Lower leg skin (tissue), 4 donors: ENCODE measurements around the gene FNIP2. TPM values are rescaled to one million over a fixed set of nuclear protein-coding genes. Genes with fewer than 3 reads are reported as not detected.
"Not testable (repeated sequence)": the region's sequence is repeated elsewhere in the genome, so short reads cannot be mapped to it uniquely, and the experiment has no call there.

Experiments
- DNase-seq, 2 donors: peaks; one replicate each; pipeline ENCODE4 v3.0.0-alpha.2; 2019; ENCODE audit warnings: low spot score in 2 of 2
- H3K4me3 ChIP-seq: fragments of 200-600 bp; sonication (generic); 2 replicates; pipeline ENCODE4 v1.5.1; 2017; ENCODE audit warnings: mild to moderate bottlenecking, low read depth; ENCODE audit not compliant: poor library complexity, severe bottlenecking
- POLR2A ChIP-seq, 2 donors: fragments of 450-650 bp; IDR thresholded peaks; one replicate each; pipeline ENCODE4 v1.6.1; 2016 to 2017; ENCODE audit warnings: antibody characterized with exemption in 2 of 2, mild to moderate bottlenecking in 1 of 2, moderate library complexity in 1 of 2
- WGBS, 2 donors: methylation state at CpG; one replicate each; pipeline ENCODE4 v1.1.5; 2018; 5-methylcytosine and 5-hydroxymethylcytosine counted together
- intact Hi-C: fragments of 100-400 bp; cut with DNase I; formaldehyde crosslinking; loops from one replicate; pipeline ENCODE4 v1.15.0; 2023; ENCODE audit warnings: low total_unique reads
- total RNA-seq, 4 donors: library from RNA; depleted of rRNA; stranded (reverse); fragments of >200 nt; gene quantifications; one replicate each; pipeline ENCODE4 v1.1.0, GENCODE V29; 2016
- TF ChIP-seq, protein P1 (sequence below), 3 donors: fragments of 450-650 bp; IDR thresholded peaks; one replicate each; pipeline ENCODE4 v1.5.1; 2016; ENCODE audit warnings: antibody characterized with exemption in 3 of 3, mild to moderate bottlenecking in 3 of 3, moderate library complexity in 2 of 3

Gene FNIP2
- total RNA-seq, 4 donors from 2014 or later: 20.5 to 47.5 (median 38.8) TPM

DNA sequence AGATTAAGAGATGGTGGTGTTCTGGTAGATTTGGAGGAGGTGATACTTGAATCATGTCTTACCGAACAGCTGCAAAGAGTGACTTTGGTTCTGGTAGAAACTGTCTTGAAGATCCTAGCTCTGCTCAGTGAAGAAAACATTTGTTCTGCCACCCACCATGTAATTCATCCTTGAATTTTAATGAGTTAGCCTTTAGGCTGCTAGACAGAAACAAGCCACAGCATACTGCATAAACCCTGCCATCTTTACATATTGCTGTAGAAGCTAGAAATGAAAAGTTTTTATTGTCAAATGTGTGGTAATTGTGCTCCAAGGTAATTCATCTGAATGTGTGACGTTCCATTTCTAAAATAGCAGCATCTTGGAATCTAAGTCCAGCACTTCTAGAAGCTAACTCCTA lies 173.1 kb downstream of the FNIP2 start:
- 45 to 81% methylated on average over 2 of the region's 2 CpGs for WGBS, 2 donors
- TF ChIP-seq, protein P1, sequence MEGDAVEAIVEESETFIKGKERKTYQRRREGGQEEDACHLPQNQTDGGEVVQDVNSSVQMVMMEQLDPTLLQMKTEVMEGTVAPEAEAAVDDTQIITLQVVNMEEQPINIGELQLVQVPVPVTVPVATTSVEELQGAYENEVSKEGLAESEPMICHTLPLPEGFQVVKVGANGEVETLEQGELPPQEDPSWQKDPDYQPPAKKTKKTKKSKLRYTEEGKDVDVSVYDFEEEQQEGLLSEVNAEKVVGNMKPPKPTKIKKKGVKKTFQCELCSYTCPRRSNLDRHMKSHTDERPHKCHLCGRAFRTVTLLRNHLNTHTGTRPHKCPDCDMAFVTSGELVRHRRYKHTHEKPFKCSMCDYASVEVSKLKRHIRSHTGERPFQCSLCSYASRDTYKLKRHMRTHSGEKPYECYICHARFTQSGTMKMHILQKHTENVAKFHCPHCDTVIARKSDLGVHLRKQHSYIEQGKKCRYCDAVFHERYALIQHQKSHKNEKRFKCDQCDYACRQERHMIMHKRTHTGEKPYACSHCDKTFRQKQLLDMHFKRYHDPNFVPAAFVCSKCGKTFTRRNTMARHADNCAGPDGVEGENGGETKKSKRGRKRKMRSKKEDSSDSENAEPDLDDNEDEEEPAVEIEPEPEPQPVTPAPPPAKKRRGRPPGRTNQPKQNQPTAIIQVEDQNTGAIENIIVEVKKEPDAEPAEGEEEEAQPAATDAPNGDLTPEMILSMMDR (IDR thresholded peaks at IDR 0.05): no peak
- TF ChIP-seq POLR2A (IDR thresholded peaks at IDR 0.05): no peak
- intact Hi-C loops: no loop called here
- no peak overlapping the region for H3K4me3 ChIP-seq
- no peak for DNase-seq

DNA sequence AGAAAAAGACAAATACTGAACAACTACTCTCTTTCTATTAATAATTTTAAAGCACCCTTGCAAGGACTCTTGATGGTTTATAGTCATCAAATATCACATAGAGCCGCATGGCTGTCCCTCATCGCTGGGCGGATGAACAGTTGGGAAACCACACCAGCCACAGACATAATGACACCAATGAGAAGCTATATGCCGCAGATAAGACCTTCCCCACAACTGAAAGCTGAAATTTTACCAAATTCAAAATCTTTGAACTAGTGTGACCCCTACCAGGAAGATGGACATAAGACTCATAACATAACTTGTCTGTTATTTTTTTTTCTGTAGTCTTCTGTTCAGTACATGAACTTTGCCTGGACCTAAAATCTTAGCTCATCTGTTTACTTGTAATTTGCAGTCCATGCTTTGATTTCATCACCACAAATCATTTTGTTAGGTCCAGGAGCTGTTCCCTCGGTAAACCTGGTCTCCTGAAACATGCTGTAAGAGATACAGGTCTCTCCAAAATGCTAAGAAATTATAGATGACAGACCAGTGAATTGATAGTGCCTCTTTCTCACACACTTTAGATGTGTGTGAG lies 176.8 kb downstream of the FNIP2 start:
- DNase-seq: no peak
- H3K4me3 ChIP-seq: no peak overlapping the region
- intact Hi-C loops: no loop called here
- 77 to 81% methylated on average over 5 of the region's 5 CpGs for WGBS, 2 donors
- TF ChIP-seq POLR2A (IDR thresholded peaks at IDR 0.05): no peak
- TF ChIP-seq, protein P1 (IDR thresholded peaks at IDR 0.05): no peak

DNA sequence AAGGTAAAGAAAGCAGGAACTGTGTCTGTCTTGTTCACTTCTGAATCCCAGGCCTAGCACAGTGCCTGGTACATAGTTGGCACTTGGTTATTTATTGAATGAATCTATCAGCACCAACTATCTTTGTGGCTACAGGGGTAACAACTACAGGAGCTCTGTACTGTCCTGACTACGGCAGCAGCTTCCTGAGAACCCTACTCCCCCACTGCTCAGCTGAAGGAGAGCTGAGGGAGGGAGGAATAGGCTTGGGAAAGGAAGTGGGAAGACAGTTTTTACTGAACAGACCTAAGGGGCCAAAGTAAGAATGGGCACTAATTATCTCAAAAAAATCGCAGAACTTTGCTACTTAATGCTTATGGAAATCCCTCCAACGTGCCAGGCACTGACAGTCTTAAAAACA lies 178.0 kb downstream of the FNIP2 start:
- DNase-seq: no peak
- no peak overlapping the region for H3K4me3 ChIP-seq
- WGBS, 2 donors: 85 to 89% methylated on average over 3 of the region's 3 CpGs
- TF ChIP-seq, protein P1 (IDR thresholded peaks at IDR 0.05): no peak
- TF ChIP-seq POLR2A (IDR thresholded peaks at IDR 0.05): no peak
- intact Hi-C loops: no loop called here

DNA sequence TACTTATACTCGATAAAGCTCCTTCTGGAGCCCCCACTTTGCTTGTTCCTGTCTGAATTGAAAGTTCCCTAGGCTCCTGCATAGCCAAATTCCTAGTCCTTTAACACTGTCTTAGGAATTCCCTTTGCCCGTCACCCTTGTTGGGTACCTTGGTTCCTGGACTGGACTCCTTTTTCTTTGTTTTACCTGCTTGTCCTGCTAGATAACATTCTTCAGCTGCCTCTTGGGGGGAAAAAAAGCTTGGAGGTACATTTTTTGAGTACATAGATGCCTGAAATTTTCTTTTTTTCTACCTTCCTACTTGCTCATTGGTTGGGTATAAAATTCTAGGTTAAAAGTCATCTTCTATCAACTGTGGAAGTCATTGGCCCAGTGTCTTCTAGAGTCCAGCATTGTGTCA lies 179.2 kb downstream of the FNIP2 start:
- 93 to 95% methylated on average over 2 of the region's 2 CpGs for WGBS, 2 donors
- no peak for DNase-seq
- no peak overlapping the region for H3K4me3 ChIP-seq
- no peak for TF ChIP-seq POLR2A (IDR thresholded peaks at IDR 0.05)
- TF ChIP-seq, protein P1 (IDR thresholded peaks at IDR 0.05): no peak
- intact Hi-C loops: no loop called here

DNA sequence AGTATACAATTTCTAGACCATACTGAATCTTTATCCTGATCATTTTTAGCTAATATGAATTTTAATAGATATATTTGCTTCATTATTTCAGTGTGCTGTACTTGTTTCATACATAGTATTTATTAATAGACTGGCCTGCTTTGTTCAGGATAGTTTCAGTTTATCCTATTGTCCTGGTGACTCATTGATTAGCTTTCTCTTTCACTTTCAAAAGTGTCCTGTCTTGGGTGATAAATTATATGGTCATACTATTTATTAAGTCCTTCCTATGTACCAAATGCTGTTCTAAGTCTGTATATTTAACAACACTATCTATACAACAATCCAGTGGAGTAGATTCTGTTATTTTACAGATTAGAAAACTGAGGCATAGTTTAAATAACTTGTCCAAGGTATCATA lies 180.3 kb downstream of the FNIP2 start:
- TF ChIP-seq, protein P1 (IDR thresholded peaks at IDR 0.05): no peak
- no peak for DNase-seq
- intact Hi-C loops: no loop called here
- H3K4me3 ChIP-seq: no peak overlapping the region

DNA sequence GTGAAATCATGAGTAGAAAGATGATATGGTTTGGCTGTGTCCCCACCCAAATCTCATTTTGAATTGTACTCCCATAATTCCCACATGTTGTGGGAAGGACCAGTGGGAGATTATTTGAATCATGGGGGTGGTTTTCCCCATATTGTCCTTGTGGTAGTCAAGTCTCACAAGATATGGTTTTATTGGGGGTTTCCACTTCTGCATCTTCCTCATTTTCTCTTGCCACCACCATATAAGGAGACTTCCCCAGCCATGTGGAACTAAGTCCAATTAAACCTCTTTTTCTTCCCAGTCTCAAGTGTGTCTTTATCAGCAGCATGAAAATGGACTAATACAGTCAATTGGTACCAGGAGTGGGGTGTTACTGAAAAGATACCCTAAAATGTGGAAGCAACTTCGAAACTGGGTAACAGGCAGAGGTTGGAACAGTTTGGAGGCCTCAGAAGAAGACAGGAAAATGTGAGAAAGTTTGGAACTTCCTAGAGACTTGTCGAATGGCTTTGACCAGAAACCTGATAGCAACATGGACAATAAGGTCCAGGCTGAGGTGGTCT lies 183.5 kb downstream of the FNIP2 start:
- WGBS, 2 donors: 91 to 96% methylated on average over 2 of the region's 2 CpGs
- DNase-seq, H3K4me3 ChIP-seq, intact Hi-C loops: not testable (repeated sequence)

DNA sequence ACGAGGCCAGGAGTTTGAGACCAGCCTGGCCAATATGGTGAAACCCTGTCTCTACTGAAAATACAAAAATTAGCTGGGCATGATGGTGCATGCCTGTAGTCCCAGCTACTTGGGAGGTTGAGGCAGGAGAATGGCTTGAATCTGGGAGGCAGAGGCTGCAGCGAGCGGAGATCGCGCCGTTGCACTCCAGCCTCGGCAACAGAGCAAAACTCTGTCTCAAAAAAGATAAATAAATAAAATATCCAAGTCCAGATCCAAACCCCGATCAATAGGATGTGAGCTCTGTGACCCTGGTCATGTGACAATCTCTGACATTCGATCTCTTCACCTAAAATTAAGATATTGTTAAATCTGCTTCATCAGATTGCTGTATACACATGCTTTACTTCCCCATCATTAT lies 187.5 kb downstream of the FNIP2 start:
- 86 to 96% methylated on average over 9 of the region's 9 CpGs for WGBS, 2 donors
- H3K4me3 ChIP-seq: not testable (repeated sequence)

DNA sequence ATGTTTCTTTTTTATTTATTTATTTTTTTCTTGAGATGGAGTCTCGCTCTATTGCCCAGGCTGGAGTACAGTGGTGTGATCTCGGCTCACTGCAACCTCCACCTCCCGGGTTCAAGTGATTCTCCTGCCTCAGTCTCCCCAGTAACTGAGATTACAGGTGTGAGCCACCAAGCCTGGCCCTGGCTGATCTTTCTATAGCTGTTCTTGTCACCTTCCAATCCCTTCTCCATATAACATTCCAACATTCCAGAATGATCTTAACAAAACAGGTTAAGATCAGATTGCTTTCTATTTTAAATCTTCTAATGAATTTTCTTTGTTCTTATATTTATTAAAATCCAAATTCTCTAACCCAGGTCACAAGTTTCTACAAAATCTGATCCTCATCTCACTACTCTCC lies 188.1 kb downstream of the FNIP2 start:
- H3K4me3 ChIP-seq, intact Hi-C loops, DNase-seq: not testable (repeated sequence)
- WGBS, 2 donors: 96 to 97% methylated on average over 3 of the region's 3 CpGs

More for the DNA sequence above, 187.5 kb downstream of the FNIP2 start:
- DNase-seq, intact Hi-C loops: not testable (repeated sequence)
